Small intestine (tissue), 16 donors: ENCODE measurements around the gene DENND2D. TPM values are rescaled to one million over a fixed set of nuclear protein-coding genes. Genes with fewer than 3 reads are reported as not detected.

Experiments used
- DNase-seq, 2 donors: peaks; one replicate each; pipeline versions ENCODE4 v3.0.0 to v3.0.0-alpha.2; 2013
- FAIRE-seq: peaks from 2 replicates; lab custom pipeline; 2012; peaks lifted over from hg19 to GRCh38; lab: Jason Lieb, UNC
- H3K27ac ChIP-seq, 3 donors: one replicate each; pipeline ENCODE4 v1.5.1; 2013; ENCODE audit warnings: low read length in 2 of 3, mild to moderate bottlenecking in 2 of 3, control low read depth in 1 of 3, inconsistent platforms in 1 of 3, low read depth in 1 of 3, moderate library complexity in 1 of 3
- H3K27me3 ChIP-seq, 3 donors: one replicate each; pipeline ENCODE4 v1.6.1; 2013; ENCODE audit warnings: low read length in 3 of 3, inconsistent platforms in 1 of 3; ENCODE audit not compliant: control insufficient read depth in 3 of 3, insufficient read depth in 3 of 3
- H3K36me3 ChIP-seq, 3 donors: one replicate each; pipeline ENCODE4 v1.6.1; 2013; ENCODE audit warnings: low read length in 3 of 3, inconsistent platforms in 1 of 3, low read depth in 1 of 3, mild to moderate bottlenecking in 1 of 3, moderate library complexity in 1 of 3; ENCODE audit not compliant: control insufficient read depth in 3 of 3, insufficient read depth in 2 of 3
- H3K4me1 ChIP-seq, 3 donors: one replicate each; pipeline ENCODE4 v1.6.1; 2013; ENCODE audit warnings: low read length in 2 of 3, inconsistent platforms in 1 of 3, low read depth in 1 of 3, mild to moderate bottlenecking in 1 of 3, moderate library complexity in 1 of 3; ENCODE audit not compliant: control insufficient read depth in 3 of 3, insufficient read depth in 2 of 3
- H3K4me3 ChIP-seq, 3 donors: one replicate each; pipeline ENCODE4 v1.5.1; 2013; ENCODE audit warnings: low read length in 3 of 3, control low read depth in 1 of 3, inconsistent platforms in 1 of 3, low read depth in 1 of 3, mild to moderate bottlenecking in 1 of 3, moderate library complexity in 1 of 3
- H3K9me3 ChIP-seq, 2 donors: one replicate each; pipeline ENCODE4 v1.6.1; 2013; ENCODE audit warnings: low read depth in 1 of 2, low read length in 1 of 2; ENCODE audit not compliant: control insufficient read depth in 2 of 2, insufficient read depth in 1 of 2
- WGBS, 3 donors: extraction: QIAGEN DNeasy Blood & Tissue Kit; methylation state at CpG; one replicate each; pipeline ENCODE4 v1.1.7; 2013; 5-methylcytosine and 5-hydroxymethylcytosine counted together
- long read RNA-seq, 10 donors: transcript quantifications; one replicate each; lab custom pipeline, GENCODE V29; 2026
- polyA plus RNA-seq, 4 donors: library from polyadenylated mRNA; stranded (reverse) in 3 of 4; unstranded in 1 of 4; fragments of 200-250 nt in 3 of 4; fragments of 120-200 nt in 1 of 4; gene quantifications; one replicate each; pipeline versions ENCODE4 v1.2.1 to v1.2.3, GENCODE V29; 2013
- donor health status: healthy with polysubstance abuse.
- donor health status: control.
- donor health status: control.
- donor health status: Bipolar disorder and iron deficiency.
- donor health status: healthy.

DENND2D gene
- 10 to 100 TPM; 31.3 to 54.6 (median 40.5) TPM for polyA plus RNA-seq
- long read RNA-seq, donor 1: 0 reads
- long read RNA-seq, donor 2, partial matches to known transcripts: 0 of 4 reads
- long read RNA-seq, donor 2, other reads (novel, unspliced or antisense): 0 of 4 reads
- long read RNA-seq, donor 3, partial matches to known transcripts: 0 of 3 reads
- long read RNA-seq, donor 3, other reads (novel, unspliced or antisense): 0 of 3 reads
- long read RNA-seq, donor 4: 0 reads
- long read RNA-seq, donor 5, partial matches to known transcripts: 0 of 2 reads
- long read RNA-seq, donor 5, other reads (novel, unspliced or antisense): 0 of 2 reads
- long read RNA-seq, donor 6, transcript DENND2D-202 (12 exons, 1,894 nt): major isoform, 7 of 9 reads
- long read RNA-seq, donor 6, partial matches to known transcripts: 0 of 9 reads
- long read RNA-seq, donor 6, other reads (novel, unspliced or antisense): 0 of 9 reads
- long read RNA-seq, donor 7: 0 reads
- long read RNA-seq, donor 8: 0 reads
- long read RNA-seq, donor 9, partial matches to known transcripts: 0 of 2 reads
- long read RNA-seq, donor 9, other reads (novel, unspliced or antisense): 0 of 2 reads
- long read RNA-seq, donor 10, partial matches to known transcripts: 5 of 5 reads
- long read RNA-seq, donor 10, other reads (novel, unspliced or antisense): 0 of 5 reads

DNA sequence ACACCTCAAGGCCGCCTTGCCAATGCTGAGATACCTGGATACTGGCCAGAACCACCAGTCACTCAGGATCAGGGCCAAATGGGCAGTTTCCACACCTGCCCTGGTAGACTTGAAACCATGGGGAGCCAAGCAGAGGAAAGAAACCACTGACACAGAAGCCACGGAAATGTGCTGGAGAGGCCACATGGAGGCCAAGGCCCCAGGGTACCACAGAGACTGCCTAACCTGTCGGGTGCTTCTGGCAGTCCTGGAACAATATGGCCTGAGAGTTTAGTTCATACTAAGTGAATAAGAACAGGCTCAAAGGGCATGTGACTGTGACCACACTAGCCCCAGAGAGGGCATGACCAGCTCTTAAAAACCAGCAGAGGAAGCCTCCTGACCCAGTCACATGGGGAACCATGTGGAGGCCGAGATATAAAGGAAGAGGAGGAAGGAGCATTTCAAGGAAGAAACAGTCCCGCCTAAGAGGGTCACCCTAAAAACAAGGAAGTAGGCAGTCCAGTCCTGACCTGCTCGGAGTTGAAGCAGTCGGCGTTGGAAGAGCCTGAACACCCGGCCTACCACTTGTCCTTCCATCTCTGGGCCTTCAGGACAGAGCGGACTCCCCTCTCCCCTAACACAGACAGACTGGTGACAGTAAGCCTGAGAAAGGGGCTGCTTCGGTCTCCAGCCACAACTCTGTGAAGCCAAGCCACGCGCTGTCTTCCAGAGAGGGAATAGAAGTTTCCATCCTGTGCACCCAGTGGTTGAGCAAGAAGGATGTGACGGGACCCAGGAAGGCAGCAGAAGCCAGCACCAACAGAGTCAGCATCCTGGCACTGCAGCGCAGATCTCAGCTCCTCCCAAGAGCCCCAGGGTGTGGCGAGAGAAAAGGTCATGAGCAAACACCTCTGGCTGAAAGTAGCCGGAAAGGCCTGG lies at the start of gene DENND2D:
Gene DENND2D, minus strand, starts transcription at position 766 of the 921 bp plus-strand sequence. Its CDS starts 187 bp downstream, at position 579.
- H3K4me3 ChIP-seq: peak within 1 kb of the TSS; percentile 1 to 58 (median 33)
- no peak for FAIRE-seq
- H3K9me3 ChIP-seq: no peaks in the 10 kb centered on the region
- no peaks in the 10 kb centered on the region for H3K27me3 ChIP-seq
- DNase-seq: peak in 1 of 2 donors; percentile 70
- peak within 1 kb of the TSS; percentile 2 to 70 (median 56) for H3K27ac ChIP-seq
- H3K4me1 ChIP-seq: peaks cover 0 to 44% (median 15%) of the 10 kb centered on the region in 3 donors
- WGBS, 3 donors: 67 to 72% (median 67%) methylated on average over 17 of the region's 17 CpGs
- H3K36me3 ChIP-seq: peaks cover 8 to 50% (median 26%) of the 10 kb centered on the region in 3 donors

DNA sequence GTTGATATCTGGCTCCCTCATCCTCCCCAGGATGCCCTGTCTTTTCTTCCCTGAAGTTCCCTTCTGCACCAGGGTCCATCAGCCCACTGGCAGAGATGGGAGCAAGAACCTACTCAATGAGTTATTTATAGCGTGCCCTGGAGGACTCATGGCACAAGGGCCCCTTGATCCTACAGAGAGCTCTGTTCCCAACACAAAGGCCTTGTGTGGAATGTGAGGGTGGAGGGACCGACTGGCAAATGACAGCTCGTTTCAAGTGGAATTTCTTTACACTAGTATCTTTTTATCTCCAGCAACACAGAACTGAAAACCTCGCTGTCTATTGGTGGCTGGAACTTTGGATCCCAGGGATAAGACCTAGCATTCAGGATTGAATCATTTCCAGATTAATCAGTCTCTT lies 49.5 kb upstream of the DENND2D start:
- H3K9me3 ChIP-seq: no peaks in the 10 kb centered on the region
- DNase-seq: no peak
- H3K27ac ChIP-seq: no peak overlapping the region
- no peaks in the 10 kb centered on the region for H3K4me1 ChIP-seq
- no peak for FAIRE-seq
- WGBS, 3 donors: 63 to 78% (median 72%) methylated on average over 4 of the region's 4 CpGs
- no peak overlapping the region for H3K4me3 ChIP-seq
- no peaks in the 10 kb centered on the region for H3K36me3 ChIP-seq
- peaks cover 0 to 11% (median 0%) of the 10 kb centered on the region in 3 donors for H3K27me3 ChIP-seq

- H3K4me1 ChIP-seq: no peaks in the 10 kb centered on the region
- DNase-seq: no peak
- H3K36me3 ChIP-seq: no peaks in the 10 kb centered on the region
- no peak overlapping the region for H3K27ac ChIP-seq
- FAIRE-seq: no peak
- no peaks in the 10 kb centered on the region for H3K9me3 ChIP-seq
- 66 to 76% (median 73%) methylated on average over 5 of the region's 5 CpGs for WGBS, 3 donors
- no peak overlapping the region for H3K4me3 ChIP-seq
- H3K27me3 ChIP-seq: peaks cover 0 to 6% (median 0%) of the 10 kb centered on the region in 3 donors
Measured at GRCh38 chr1:111247125-111247838, 46.8 kb upstream of the DENND2D start.

- no peaks in the 10 kb centered on the region for H3K9me3 ChIP-seq
- FAIRE-seq: no peak
- H3K27ac ChIP-seq: no peak overlapping the region
Measured at GRCh38 chr1:111242805-111243523, 42.5 kb upstream of the DENND2D start.

DNA sequence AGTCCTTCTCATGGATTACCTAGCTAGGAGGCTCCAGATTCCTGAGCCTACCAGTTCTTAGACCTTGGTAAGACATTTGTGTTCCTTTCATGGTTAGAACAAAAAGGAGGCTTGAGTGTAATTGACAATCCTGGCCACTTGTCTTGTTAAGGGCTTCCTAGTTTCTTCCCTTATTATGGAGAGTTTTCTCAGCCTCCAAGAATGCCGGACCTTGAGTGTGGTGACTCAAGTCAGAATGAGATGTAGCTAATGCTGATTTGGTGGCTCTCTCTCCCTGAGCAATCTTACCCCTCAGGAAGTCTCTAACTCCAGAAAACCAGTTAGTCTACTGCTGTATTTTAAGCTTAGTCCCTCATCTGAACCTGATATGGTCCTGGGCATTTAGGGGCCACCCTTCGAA lies 41.4 kb upstream of the DENND2D start:
- Histone ChIP-seq H3K9me3 (no peaks in the 10 kb centered on the region), H3K27ac (no peak overlapping the region), H3K36me3 (no peaks in the 10 kb centered on the region), H3K27me3 (peaks cover 0 to 4% (median 0%) of the 10 kb centered on the region in 3 donors), H3K4me3 (no peak overlapping the region), H3K4me1 (no peaks in the 10 kb centered on the region)
- 93 to 95% (median 93%) methylated on average over 2 of the region's 2 CpGs for WGBS, 3 donors
- FAIRE-seq (no peak), DNase-seq (no peak)

More at GRCh38 chr1:111242805-111243523, 42.5 kb upstream of the DENND2D start:
- H3K4me3 ChIP-seq: no peak overlapping the region
- H3K4me1 ChIP-seq: no peaks in the 10 kb centered on the region
- H3K27me3 ChIP-seq: peaks cover 0 to 4% (median 0%) of the 10 kb centered on the region in 3 donors
- no peak for DNase-seq
- H3K36me3 ChIP-seq: no peaks in the 10 kb centered on the region
- 36 to 61% (median 50%) methylated on average over 4 of the region's 4 CpGs for WGBS, 3 donors

DNA sequence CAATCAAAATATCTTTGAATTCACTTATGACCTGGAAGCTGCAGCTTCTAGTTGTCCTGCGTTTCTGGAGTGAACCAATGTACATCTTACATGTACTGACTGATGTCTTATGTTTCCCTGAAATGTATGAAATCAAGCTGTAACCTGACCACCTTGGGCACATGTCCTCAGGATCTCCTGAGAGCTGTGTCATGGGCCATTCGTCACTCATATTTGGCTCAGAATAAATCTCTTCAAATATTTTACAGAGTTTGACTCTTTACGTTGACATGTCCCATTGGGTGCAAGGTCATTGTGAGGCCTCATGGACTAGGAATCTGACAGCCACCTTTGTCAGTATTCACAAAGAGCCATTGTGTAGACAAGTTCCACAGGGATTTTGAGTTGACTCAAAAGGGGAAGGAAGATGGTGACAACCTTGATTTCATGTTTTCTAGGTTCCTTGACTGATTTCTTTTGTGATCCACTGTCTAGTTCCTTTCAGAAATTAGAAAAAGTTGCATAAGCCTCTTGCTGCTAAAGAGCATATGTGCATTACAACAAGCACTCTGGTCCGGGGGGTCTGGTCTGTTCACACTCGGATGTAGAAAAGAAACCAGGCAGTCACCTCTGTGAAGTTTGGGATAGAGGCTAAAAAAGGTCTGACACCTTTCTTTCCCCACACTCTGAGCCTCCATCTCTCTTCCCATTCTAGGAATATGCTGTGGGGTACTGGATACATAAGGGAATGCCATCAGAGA lies 37.8 kb upstream of the DENND2D start:
- H3K9me3 ChIP-seq: no peaks in the 10 kb centered on the region
- no peaks in the 10 kb centered on the region for H3K4me1 ChIP-seq
- H3K27me3 ChIP-seq: peaks cover 0 to 2% (median 0%) of the 10 kb centered on the region in 3 donors
- DNase-seq (no peak), FAIRE-seq (no peak)
- H3K4me3 ChIP-seq: no peak overlapping the region
- 84 to 92% (median 87%) methylated on average over 5 of the region's 5 CpGs for WGBS, 3 donors
- H3K27ac ChIP-seq: no peak overlapping the region
- no peaks in the 10 kb centered on the region for H3K36me3 ChIP-seq

GRCh38 chr1:111236806-111237205 lies 36.4 kb upstream of the DENND2D start:
- Histone ChIP-seq H3K9me3 (no peaks in the 10 kb centered on the region), H3K27me3 (peaks cover 0 to 2% (median 0%) of the 10 kb centered on the region in 3 donors), H3K27ac (no peak overlapping the region), H3K4me3 (no peak overlapping the region), H3K4me1 (no peaks in the 10 kb centered on the region), H3K36me3 (no peaks in the 10 kb centered on the region)
- no peak for FAIRE-seq
- WGBS, 3 donors: 57 to 78% (median 76%) methylated on average over 3 of the region's 3 CpGs
- no peak for DNase-seq
